GM12864 (cell line): ENCODE results near the gene CFAP251.
A peak's percentile ranks its signal among the peaks of the same experiment; 100 is the strongest.
"Not testable (repeated sequence)": the region's sequence is repeated elsewhere in the genome, so short reads cannot be mapped to it uniquely, and the experiment has no call there.

Experiments
- DNase-seq: peaks from one replicate; pipeline ENCODE4 v3.0.0-alpha.2; 2011; ENCODE audit warnings: low read depth
- H3K4me3 ChIP-seq: 2 replicates; pipeline ENCODE4 v1.5.1; 2011; ENCODE audit warnings: mild to moderate bottlenecking, low read depth, low read length, control low read depth
- TF ChIP-seq, protein P1 (sequence below): IDR thresholded peaks from 2 replicates; pipeline ENCODE4 v1.5.1; 2011; ENCODE audit warnings: low read depth, mild to moderate bottlenecking, moderate library complexity, low read length, control low read depth, inconsistent platforms; ENCODE audit errors: missing control alignments

Gene CFAP251

DNA sequence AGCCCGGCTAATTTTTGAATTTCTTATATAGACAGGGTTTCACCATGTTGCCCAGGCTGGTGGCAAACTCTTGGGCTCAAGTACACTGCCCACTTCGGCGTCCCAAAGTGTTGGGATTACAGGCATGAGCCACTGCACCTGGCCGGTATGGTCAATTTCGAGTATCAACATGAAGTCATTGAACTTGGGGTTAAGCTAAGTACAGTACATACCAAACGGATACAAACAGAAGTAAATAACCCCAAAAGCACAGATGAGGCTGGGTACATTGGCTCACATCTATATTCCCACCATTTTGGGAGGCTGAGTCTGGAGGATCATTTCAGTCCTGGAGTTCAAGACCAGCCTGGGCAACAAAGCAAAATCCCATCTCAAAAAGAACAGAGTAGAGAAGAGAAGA, 42.8 kb upstream of the CFAP251 start:
- DNase-seq = no peak
- TF ChIP-seq, protein P1, sequence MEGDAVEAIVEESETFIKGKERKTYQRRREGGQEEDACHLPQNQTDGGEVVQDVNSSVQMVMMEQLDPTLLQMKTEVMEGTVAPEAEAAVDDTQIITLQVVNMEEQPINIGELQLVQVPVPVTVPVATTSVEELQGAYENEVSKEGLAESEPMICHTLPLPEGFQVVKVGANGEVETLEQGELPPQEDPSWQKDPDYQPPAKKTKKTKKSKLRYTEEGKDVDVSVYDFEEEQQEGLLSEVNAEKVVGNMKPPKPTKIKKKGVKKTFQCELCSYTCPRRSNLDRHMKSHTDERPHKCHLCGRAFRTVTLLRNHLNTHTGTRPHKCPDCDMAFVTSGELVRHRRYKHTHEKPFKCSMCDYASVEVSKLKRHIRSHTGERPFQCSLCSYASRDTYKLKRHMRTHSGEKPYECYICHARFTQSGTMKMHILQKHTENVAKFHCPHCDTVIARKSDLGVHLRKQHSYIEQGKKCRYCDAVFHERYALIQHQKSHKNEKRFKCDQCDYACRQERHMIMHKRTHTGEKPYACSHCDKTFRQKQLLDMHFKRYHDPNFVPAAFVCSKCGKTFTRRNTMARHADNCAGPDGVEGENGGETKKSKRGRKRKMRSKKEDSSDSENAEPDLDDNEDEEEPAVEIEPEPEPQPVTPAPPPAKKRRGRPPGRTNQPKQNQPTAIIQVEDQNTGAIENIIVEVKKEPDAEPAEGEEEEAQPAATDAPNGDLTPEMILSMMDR = no peak
- H3K4me3 ChIP-seq = no peak overlapping the region

DNA sequence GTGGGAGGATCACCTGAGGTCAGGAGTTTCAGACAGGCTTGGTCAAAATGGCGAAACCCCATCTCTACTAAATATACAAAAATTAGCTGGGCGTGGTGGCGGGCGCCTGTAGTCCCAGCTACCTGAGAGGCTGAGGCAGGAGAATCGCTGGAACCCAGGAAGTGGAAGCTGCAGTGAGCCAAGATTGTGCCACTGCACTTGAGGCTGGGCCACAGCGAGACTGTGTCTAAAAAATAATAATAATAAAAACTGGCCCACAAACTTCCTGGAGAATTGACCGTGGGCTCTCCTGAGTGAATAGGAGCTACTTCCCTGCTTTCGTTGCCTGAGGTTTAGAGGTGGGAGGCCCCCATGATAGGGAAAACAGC, 42.3 kb upstream of the CFAP251 start:
- not testable (repeated sequence) for H3K4me3 ChIP-seq, DNase-seq

DNA sequence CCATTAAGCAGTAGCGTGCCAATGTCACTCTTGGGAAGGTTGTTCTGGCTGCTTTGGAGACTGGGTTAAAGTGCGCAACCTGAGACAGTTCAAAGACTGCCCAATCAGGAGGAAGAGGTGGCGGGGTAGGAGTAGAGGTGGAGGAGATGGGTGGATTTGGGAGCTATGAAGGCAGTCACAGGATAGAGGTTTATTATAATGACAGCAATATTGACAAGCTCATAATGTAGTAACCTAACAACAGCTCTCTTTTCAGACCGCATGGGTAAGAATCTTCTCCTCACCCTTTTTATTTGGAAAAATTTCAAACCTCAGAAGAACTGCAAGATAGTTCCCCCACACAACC, 35.1 kb upstream of the CFAP251 start:
- TF ChIP-seq, protein P1 = no peak
- no peak for DNase-seq

DNA sequence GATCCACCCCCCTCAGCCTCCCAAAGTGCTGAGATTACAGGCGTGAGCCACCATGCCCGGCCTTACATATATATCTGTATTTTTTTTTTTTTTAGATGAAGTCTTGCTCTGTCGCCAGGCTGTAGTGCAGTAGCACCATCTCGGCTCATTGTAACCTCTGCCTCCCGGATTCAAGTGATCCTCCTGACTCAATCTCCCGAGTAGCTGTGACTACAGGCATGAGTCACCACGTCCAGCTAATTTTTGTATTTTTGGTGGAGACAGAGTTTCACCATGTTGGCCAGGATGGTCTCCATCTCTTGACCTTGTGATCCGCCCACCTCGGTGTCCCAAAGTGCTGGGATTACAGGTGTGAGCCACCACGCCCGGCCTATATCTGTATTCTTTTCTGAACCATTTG, 33.3 kb upstream of the CFAP251 start:
- not testable (repeated sequence) for DNase-seq, H3K4me3 ChIP-seq

More for the DNA sequence above, 35.1 kb upstream of the CFAP251 start:
- no peak overlapping the region for H3K4me3 ChIP-seq

DNA sequence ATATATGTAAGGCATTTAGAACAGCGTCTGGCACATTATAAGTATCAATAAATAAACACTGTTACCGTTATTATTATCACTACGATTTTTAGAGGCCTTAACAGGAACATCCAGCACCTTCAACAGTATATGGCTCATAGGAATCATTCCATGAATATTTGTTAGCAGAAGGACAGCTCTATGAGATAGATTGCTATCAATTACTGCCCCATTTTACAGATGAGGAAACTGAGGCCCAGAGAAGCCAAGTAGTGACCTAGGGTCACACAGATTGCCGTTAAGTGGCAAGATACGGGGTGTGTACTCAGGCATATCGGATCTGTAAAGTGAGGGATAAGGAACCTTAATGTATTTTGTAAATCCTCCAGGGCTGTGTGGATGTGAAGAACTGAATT, 30.3 kb upstream of the CFAP251 start:
- TF ChIP-seq, protein P1 = no peak
- H3K4me3 ChIP-seq = peak overlapping the region; percentile 72
- DNase-seq = no peak

DNA sequence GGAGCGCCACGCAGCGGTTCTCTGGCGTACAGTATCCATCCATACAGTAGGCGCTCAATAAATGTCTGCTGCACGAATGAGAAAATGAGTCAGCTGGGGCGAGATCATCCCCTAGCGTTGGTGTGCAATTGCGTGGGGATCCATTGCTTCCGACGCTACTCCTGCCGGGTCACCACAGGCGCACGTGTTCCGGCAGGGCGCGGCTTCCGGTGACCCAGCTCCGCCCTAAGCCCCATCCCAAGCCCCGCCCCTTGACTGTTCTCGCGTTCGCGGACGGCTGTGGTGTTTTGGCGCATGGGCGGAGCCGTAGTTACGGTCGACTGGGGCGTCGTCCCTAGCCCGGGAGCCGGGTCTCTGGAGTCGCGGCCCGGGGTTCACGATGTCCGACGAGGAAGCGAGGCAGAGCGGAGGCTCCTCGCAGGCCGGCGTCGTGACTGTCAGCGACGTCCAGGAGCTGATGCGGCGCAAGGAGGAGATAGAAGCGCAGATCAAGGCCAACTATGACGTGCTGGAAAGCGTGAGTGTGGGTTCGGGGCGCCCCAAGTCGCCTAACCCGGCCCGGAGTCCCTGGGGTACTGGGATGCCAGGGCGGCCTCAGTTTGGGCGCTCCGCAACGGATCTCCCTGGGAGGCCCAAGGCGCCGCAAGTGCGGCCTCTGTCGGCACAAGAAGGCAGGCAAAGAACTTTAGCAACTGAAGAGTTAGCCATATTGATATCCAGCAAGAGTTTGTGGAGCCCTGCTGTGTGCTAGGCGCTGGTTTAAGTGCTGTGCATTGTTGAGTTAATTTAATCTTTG, 29.7 kb upstream of the CFAP251 start, which contains the start of gene PSMD9:
Gene PSMD9, plus strand, starts transcription at position 313 of the 796 bp plus-strand sequence. Its CDS starts 67 bp downstream, at position 380.
- peak; percentile 93 for DNase-seq
- peak within 1 kb of the TSS; percentile 72 for H3K4me3 ChIP-seq
- TF ChIP-seq, protein P1 = peak; percentile 72

DNA sequence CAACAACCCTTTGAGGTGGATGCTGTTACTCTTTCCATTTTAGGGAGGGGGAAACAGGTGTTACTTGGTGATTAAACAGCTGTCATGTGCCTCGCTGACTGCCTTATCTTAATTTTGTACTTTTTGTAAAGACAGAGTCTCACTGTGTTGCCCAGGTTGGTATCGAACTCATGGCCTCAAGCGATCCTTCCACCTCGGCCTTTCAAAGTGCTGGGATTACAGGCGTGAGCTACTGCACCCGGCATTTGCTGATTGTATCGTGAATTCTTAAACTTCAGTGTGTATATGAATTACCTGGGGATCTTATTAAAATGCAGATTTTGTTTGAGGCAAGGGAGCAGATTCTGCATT, 29.1 kb upstream of the CFAP251 start:
- H3K4me3 ChIP-seq = peak overlapping the region; percentile 72
- DNase-seq = no peak
- TF ChIP-seq, protein P1 = no peak

DNA sequence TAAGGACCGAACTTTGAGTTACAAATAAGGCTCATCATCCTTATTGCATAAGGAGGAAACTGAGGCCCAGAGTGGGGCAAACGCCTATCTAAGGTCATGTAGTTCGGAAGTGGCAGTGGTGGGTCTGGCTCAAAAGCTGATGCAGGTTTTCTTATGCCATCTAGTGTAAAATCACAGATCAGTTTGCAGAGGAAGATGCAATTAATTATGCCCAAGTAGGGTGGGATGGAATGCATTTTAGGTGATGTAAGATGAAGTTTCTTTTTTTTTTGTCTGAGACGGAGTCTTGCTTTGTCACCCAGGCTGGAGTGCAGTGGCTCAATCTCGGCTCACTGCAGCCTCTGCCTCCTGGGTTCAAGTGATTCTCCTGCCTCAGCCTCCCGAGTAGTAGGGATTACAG, 28.7 kb upstream of the CFAP251 start:
- peak overlapping the region; percentile 72 for H3K4me3 ChIP-seq

More for the DNA sequence above, 28.7 kb upstream of the CFAP251 start:
- not testable (repeated sequence) for DNase-seq
